Motor neuron (in vitro differentiated cells): ENCODE results near the gene PRRX2. TPM values are rescaled to one million over a fixed set of nuclear protein-coding genes. Genes with fewer than 3 reads are reported as not detected.

Source experiments
- ATAC-seq, 8 experiments: fragments of 200-7000 bp; cut with Tn5 transposase; replicated peaks in 6 of 8; 2 replicates each; pipeline ENCODE4 v1.8.0; 2021; ENCODE audit warnings: mild to moderate bottlenecking in 8 of 8, moderate library complexity in 8 of 8
- H3K27ac ChIP-seq, 2 donors: fragments of 250-450 bp; sonication (Bioruptor Pico); 2 replicates each; pipeline ENCODE4 v1.9.0; 2021; ENCODE audit warnings: antibody characterized with exemption in 2 of 2, mild to moderate bottlenecking in 2 of 2, moderate library complexity in 1 of 2
- H3K4me1 ChIP-seq, 2 donors: fragments of 250-450 bp; sonication (Bioruptor Pico); replicated peaks in 1 of 2; 2 replicates each; pipeline ENCODE4 v1.6.1; 2021; ENCODE audit warnings: antibody characterized with exemption in 2 of 2, mild to moderate bottlenecking in 2 of 2, moderate library complexity in 1 of 2
- H3K4me3 ChIP-seq, 5 donors: fragments of 250-450 bp; sonication (Bioruptor Pico); 2 replicates each; pipeline ENCODE4 v1.9.0; 2021; ENCODE audit warnings: antibody characterized with exemption in 5 of 5, mild to moderate bottlenecking in 5 of 5, moderate library complexity in 4 of 5
- WGBS, 10 experiments: fragments of 450-650 bp; shearing (Covaris generic); methylation state at CpG; one replicate each; pipeline ENCODE4 v1.0.0; 2022; 5-methylcytosine and 5-hydroxymethylcytosine counted together
- in situ Hi-C, 9 experiments: fragments of 400-800 bp; cut with MboI; loops; one replicate each; pipeline ENCODE4 v1.15.0; 2021; ENCODE audit warnings: low sequenced_read_pairs in 9 of 9, low pct_unique_long_range_greater_than_20kb in 2 of 9; ENCODE audit not compliant: unreplicated experiment in 9 of 9
- total RNA-seq, 8 experiments: library from RNA; unstranded; fragments of 300-600 nt; gene quantifications; 2 replicates each; pipeline versions ENCODE4 v1.2.3 to v1.2.4, GENCODE V29; 2022

The PRRX2 gene
- total RNA-seq, 8 experiments from 2014 or later: 0.14 to 14.4 (median 0.87) TPM; not detected in 1

DNA sequence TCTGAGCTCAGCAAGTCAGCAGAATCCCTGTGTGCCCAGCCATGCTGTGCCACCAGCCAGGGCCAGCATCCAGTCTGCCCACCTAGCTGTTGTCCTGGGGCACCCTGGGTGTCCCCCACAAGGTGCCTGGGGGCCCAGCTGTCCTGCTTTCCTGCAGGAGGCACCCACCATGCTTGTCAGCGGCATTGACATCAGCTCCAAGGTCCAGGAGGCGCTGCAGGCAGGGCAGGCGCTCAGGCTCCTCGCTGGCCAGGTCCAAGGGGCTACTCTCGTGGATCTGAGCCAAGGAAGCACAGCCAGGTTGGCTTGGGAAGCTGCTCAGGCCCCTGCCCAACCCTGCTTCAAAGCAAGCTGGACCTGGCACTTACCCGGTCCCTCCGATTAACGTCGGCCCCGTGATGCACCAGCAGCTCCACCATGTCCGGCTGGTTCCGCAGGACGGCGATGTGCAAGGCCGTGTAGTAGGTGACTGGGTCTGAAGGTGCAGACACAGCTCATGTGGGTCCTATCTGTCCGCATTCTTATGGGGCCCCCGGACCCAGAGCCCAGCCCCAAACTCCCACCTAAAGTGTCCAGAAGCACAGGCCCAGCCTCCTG is 26.3 kb upstream of the PRRX2 start:
- 71 to 100% (median 100%) methylated on average over 1 to 6 of the region's 17 CpGs; no CpG with 5 or more reads in 3 of the 10 experiments for WGBS, 10 experiments
- peak overlapping the region in 1 of 2 donors; percentile 62 for H3K27ac ChIP-seq
- H3K4me1 ChIP-seq: peaks cover 19 to 21% of the 10 kb centered on the region in 2 donors
- in situ Hi-C loops: loop anchor here in 6 of 9 experiments (10.0 to 25.0 kb wide), 2 partner anchors 146 to 148 kb away; no protein-coding TSS in a partner anchor
- ATAC-seq: no peak
- no peak overlapping the region for H3K4me3 ChIP-seq

DNA sequence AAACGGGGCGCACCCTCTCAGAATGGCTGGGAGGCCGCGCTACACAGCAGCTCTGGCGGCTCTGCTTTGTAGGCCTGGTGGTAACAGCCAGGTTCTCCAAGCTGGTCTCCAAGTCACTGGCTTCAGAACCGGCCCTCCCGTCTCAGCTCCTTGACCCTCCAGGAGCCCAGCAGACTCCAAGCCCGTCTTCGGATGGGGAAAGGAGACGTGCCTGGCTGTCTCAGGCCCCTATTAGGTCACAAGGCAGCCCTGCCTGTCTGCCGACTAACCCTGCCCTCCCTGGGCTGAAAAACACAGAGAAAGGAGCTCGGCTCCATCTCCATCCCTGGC is 25.7 kb upstream of the PRRX2 start:
- H3K4me1 ChIP-seq: peaks cover 19 to 21% of the 10 kb centered on the region in 2 donors
- in situ Hi-C loops: loop anchor here in 7 of 9 experiments (10.0 to 25.0 kb wide), 2 partner anchors 145 to 148 kb away; no protein-coding TSS in a partner anchor
- ATAC-seq: no peak
- H3K4me3 ChIP-seq: no peak overlapping the region
- WGBS, 10 experiments: 20 to 87% (median 83%) methylated on average over 1 to 9 of the region's 12 CpGs; no CpG with 5 or more reads in 5 of the 10 experiments
- H3K27ac ChIP-seq: peak overlapping the region in 1 of 2 donors; percentile 62

DNA sequence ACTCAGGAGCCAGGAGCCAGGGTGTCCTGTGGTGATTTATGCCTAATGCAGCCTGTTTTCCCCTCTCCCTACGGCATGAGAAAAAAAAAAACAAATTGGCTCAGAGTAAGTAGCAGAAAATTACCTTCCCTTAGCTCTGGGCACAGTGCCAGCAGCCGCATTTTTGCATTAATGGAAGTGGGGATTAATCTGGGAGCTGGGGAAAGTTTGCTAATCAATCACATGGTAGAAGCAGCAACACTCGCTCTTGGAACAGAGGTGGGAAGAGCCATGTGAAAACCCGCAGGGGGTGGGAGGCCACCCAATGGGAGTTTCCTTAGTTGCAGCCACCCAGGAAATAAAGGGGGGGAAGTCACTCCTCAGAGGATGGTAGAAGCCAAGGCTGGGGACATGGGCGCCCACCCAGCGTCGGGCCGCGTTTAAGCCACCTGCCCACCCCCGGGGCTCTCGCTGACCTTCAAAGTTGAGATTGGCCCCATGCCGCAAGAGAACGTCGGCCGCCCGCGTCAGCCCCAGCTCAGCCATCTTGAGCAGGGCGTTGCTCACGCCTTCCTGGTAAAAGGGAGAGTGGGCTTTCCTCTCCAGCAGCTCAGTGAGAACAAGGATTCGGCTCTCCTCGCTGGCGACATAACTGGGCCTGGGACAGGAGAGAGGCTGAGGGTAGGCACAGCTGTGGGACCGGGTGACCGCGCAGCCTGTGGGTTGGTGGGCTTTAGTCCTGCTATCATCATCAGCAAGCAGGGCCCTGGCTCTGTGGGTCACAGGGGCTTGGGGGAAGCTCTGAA is 25.2 kb upstream of the PRRX2 start:
- no peak overlapping the region for H3K27ac ChIP-seq
- WGBS, 10 experiments: 7 to 64% (median 54%) methylated on average over 2 to 18 of the region's 25 CpGs; no CpG with 5 or more reads in 3 of the 10 experiments
- ATAC-seq: peak in 4 of 8 experiments; percentile 0 to 60 (median 8)
- H3K4me3 ChIP-seq: peak overlapping the region; percentile 77 to 96 (median 81)
- in situ Hi-C loops: loop anchor here in 6 of 9 experiments (10.0 to 25.0 kb wide), 2 partner anchors 145 to 147 kb away; no protein-coding TSS in a partner anchor
- H3K4me1 ChIP-seq: peaks cover 19 to 21% of the 10 kb centered on the region in 2 donors

DNA sequence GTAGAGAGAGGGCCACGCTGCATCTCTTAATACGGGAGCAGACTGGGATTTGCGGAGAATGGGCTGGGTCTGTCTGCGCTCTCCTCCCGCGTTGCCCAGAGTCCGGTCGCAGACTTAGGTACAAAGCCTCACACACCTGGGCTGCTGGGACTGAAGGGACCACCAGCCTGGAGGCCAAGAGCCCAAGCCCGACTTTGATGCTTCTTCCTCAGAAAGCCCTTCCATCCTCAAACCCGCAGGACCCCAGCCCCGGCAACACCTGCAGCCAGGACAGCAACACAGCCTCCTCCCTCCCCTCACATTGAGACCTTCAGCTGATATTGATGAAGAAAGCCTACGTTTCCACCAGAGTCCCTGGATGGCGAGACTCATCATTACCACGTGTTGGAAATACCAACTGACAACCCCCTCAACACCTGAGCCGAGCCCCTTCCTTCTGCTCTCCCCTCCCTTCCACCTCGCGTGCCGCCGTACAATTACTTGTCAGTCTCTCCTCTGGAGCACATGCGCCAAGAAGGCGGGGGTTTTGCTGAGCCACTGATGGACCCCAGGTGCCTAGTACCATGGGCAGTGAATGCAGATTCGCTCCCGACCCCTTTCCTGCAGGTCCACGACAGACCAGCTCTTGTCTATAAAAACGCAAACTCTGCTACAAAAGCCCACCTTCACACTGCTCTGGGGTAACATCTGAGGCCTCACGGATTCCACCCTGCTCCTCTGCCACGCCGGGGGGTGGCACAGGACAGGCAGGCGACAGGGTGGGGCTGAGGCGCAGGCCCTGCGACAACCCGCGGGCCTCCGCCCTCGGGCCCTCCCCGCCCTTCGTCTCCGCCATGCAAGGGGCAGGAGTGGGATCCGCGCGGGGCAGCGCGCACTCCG is 24.3 kb upstream of the PRRX2 start:
- in situ Hi-C loops: loop anchor here in 6 of 9 experiments (10.0 to 25.0 kb wide), 2 partner anchors 144 to 146 kb away; no protein-coding TSS in a partner anchor
- 0 to 4% (median 0%) methylated on average over 1 to 5 of the region's 44 CpGs; no CpG with 5 or more reads in 4 of the 10 experiments for WGBS, 10 experiments

DNA sequence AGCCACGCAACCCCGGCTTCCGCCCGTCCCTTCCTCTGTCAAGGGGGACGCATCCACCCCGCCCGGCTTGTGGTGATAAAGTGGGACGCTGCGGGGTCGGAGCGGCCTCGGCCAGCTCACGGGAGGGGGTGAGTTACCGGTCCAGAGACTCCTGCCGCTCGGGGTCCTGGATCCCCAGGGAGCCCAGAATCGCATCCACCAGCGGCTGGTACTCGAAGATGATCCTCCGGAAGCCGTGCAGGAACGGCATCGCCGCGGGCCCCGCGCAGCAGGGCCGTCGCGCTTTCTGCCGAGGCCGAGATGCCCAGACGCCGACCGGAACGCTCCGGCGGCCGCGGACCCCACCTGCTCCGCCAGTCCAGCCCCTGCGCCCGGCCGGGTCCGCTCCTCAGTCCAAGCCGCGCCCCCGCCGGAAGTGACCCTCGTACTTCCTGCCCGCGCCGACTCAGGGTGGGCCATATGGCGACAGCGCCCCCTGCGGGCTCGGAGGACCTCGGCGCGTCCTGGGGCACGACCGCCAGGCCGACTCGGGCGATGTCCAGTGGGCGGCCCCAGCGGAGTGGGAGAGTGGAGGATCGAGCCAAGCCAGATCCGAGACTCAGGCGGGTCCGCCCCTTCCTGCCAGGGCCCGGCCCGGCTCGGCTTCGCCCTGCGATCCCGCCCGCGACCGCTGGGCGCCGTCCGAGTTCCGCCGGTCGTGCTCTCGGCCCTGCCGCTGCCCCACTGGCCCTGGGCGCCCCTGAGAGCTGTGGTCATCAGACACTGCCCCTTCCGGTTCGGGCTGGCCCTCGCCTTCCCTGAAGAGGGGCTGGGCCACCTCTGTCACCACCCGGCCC is 23.5 kb upstream of the PRRX2 start, which contains the start of gene ASB6:
Gene ASB6, minus strand, starts transcription at position 402 of the 836 bp plus-strand sequence. Its CDS starts 152 bp downstream, at position 250.
- H3K27ac ChIP-seq: peak within 1 kb of the TSS; percentile 35 to 85

More for the DNA sequence above, 24.3 kb upstream of the PRRX2 start:
- peak overlapping the region; percentile 77 to 96 (median 81) for H3K4me3 ChIP-seq
- H3K27ac ChIP-seq: peak overlapping the region in 1 of 2 donors; percentile 85
- peaks cover 19 to 21% of the 10 kb centered on the region in 2 donors for H3K4me1 ChIP-seq
- peak in 3 of 8 experiments; percentile 1 to 10 (median 8) for ATAC-seq

DNA sequence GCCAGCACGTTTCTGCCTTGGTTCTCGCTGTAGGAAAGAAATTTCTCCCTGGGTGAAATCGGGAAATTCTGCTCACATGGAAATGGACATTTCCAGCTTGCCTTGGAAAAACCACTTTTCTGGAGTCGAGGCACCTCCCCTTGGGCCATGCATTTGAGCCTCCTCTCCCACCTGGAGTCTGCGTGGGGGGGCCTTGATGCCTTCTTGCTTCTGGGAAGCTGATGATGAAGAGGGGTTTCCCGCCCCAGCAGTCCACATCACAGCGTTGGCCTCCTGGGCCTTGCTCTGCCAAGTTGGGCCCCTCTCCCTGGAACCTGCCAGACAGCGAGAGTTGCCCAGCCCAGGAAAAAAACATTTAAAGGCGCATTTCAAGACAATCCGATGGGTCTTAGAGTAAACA is 21.7 kb upstream of the PRRX2 start:
- in situ Hi-C loops: loop anchor here in 6 of 9 experiments (10.0 to 25.0 kb wide), 2 partner anchors 141 to 144 kb away; no protein-coding TSS in a partner anchor
- H3K4me1 ChIP-seq: peaks cover 23 to 28% of the 10 kb centered on the region in 2 donors
- H3K27ac ChIP-seq: no peak overlapping the region
- no peak overlapping the region for H3K4me3 ChIP-seq
- 60 to 96% (median 82%) methylated on average over 1 to 7 of the region's 10 CpGs; no CpG with 5 or more reads in 4 of the 10 experiments for WGBS, 10 experiments
- no peak for ATAC-seq

More for the DNA sequence above, 23.5 kb upstream of the PRRX2 start, which contains the start of gene ASB6:
- ATAC-seq: peak; percentile 84 to 97 (median 92)
- peak within 1 kb of the TSS; percentile 77 to 96 (median 81) for H3K4me3 ChIP-seq
- H3K4me1 ChIP-seq: peaks cover 19 to 21% of the 10 kb centered on the region in 2 donors
- in situ Hi-C loops: loop anchor here in 6 of 9 experiments (10.0 to 25.0 kb wide), 2 partner anchors 143 to 145 kb away; no protein-coding TSS in a partner anchor
- WGBS, 10 experiments: 0 to 2% (median 0%) methylated on average over 2 to 11 of the region's 93 CpGs; no CpG with 5 or more reads in 6 of the 10 experiments

DNA sequence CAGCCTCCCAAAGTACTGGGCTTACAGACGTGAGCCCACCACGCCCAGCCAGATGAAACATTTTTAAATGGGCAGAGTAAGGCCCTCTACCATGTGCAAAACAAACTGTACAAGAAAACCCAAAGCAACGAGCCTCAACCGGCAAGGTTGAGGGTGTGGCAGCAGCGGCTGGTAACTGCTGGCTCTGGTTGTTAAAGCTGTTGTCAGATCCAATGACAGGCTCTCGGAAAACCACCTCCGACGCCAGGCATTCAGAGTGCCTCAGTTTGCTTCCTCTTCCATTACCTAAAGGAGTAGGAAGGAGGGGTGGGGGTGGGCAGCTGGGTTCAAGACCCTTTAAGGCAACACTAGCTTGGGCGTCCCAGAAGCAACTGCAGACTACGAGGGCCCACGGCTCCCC is 21.1 kb upstream of the PRRX2 start:
- WGBS, 10 experiments: 32 to 83% (median 51%) methylated on average over 1 to 9 of the region's 11 CpGs; no CpG with 5 or more reads in 6 of the 10 experiments
- in situ Hi-C loops: loop anchor here in 6 of 9 experiments (10.0 to 25.0 kb wide), 2 partner anchors 140 to 143 kb away; no protein-coding TSS in a partner anchor
- Histone ChIP-seq H3K4me3 (no peak overlapping the region), H3K27ac (no peak overlapping the region), H3K4me1 (peaks cover 21 to 29% of the 10 kb centered on the region in 2 donors)
- ATAC-seq: no peak

DNA sequence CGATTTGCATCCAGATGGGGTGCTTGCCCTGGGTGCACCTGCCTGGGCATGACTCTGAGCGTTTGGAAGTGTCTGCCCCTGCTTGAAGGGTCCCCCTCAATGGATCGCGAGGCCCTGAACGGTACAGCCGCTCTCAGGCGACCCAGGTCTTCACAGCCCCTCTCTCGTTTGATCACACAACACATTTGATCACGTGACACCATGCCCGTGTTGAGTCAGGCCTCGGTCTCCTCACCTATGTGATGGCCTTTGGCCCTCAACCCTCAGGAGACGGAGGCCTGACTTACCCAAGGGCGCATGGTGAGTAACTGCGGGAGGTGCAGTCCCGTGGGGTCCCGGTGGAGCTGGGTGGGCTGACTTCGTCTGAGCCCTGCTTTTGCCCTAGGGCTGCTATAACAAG is 20.5 kb upstream of the PRRX2 start:
- WGBS, 10 experiments: 76 to 100% (median 90%) methylated on average over 1 to 9 of the region's 17 CpGs; no CpG with 5 or more reads in 7 of the 10 experiments
- no peak for ATAC-seq
- in situ Hi-C loops: loop anchor here in 6 of 9 experiments (10.0 to 25.0 kb wide), 2 partner anchors 140 to 142 kb away; no protein-coding TSS in a partner anchor
- H3K27ac ChIP-seq: no peak overlapping the region
- peaks cover 20 to 29% of the 10 kb centered on the region in 2 donors for H3K4me1 ChIP-seq
- no peak overlapping the region for H3K4me3 ChIP-seq

DNA sequence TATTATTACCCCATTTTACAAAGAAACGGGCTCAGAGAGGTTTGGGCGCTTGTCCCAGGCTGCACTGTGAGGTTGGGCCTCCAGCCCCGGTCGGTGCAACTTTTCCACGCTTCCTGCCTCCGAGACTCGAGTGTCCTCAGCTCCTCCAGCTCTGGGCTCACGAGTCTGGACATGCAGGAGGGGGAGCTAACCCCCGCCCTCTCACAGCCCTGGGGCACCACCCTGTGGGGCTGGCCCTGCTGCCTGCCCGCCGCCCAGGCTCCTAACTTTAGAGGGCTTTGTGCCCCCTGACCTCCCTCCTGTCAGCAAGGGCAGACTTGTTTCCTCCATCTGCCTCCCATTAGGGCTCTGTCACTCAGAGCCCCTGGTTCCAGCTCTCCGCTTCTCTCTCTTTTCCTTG is 19.2 kb upstream of the PRRX2 start:
- 61 to 100% (median 85%) methylated on average over 1 to 8 of the region's 12 CpGs; no CpG with 5 or more reads in 5 of the 10 experiments for WGBS, 10 experiments

DNA sequence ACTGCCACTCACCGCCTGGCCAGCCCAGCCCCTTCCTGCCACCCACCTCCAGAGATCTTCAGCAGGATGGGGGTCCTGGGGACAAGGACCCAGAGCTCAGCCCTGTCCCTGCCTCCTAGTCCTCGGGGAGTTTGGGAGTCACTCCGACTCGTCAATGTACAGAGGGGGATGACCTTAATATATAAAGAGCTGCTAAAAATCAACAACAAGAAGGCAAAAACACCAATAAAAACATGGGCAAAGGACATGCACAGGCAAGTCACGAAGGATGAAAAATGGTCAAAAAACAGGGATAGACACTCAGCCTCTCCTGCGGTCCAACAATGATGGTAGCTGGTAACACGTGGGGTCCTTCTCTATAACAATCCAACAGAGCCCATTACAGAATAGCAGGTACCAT is 18.8 kb upstream of the PRRX2 start:
- 60 to 100% (median 95%) methylated on average over 1 to 6 of the region's 7 CpGs; no CpG with 5 or more reads in 2 of the 10 experiments for WGBS, 10 experiments
- no peak for ATAC-seq
- in situ Hi-C loops: loop anchor here in 6 of 9 experiments (10.0 to 25.0 kb wide), 2 partner anchors 138 to 141 kb away; no protein-coding TSS in a partner anchor
- Histone ChIP-seq H3K4me3 (no peak overlapping the region), H3K4me1 (peaks cover 12 to 21% of the 10 kb centered on the region in 2 donors), H3K27ac (no peak overlapping the region)

More for the DNA sequence above, 19.2 kb upstream of the PRRX2 start:
- no peak overlapping the region for H3K27ac ChIP-seq
- no peak for ATAC-seq
- in situ Hi-C loops: loop anchor here in 6 of 9 experiments (10.0 to 25.0 kb wide), 2 partner anchors 139 to 141 kb away; no protein-coding TSS in a partner anchor
- H3K4me1 ChIP-seq: peaks cover 12 to 21% of the 10 kb centered on the region in 2 donors
- H3K4me3 ChIP-seq: no peak overlapping the region

DNA sequence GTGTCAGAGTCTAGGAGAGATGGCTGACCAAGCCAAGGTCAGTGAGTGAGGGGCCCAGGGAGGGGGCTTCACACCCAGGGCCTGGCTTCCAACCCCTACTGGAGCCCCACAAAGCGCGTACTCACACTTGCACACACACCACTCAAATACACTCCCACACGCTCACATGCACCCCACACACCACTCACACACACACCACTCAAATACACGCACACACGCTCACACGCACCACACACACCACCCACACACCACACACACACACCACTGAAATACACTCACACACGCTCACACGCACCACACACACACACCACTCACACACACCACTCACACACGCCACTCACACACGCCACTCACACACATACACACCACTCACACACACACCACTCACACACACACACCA is 17.8 kb upstream of the PRRX2 start:
- in situ Hi-C loops: loop anchor here in 6 of 9 experiments (10.0 to 25.0 kb wide), 2 partner anchors 137 to 140 kb away; no protein-coding TSS in a partner anchor
- Histone ChIP-seq H3K27ac (no peak overlapping the region), H3K4me3 (no peak overlapping the region), H3K4me1 (peaks cover 12 to 18% of the 10 kb centered on the region in 2 donors)
- ATAC-seq: no peak
- 88% methylated on average over 5 of the region's 10 CpGs; no CpG with 5 or more reads in 9 of the 10 experiments for WGBS, 10 experiments
